Nephron progenitor cell (in vitro differentiated cells): ENCODE results near the gene GART.

ENCODE experiments used
- DNase-seq: peaks from one replicate; pipeline ENCODE4 v3.0.0; 2021
- H3K27ac Mint-ChIP-seq: 2 replicates; pipeline ENCODE4 v1.8.0; 2021; ENCODE audit warnings: mild to moderate bottlenecking, moderate library complexity, mixed read lengths
- H3K27me3 Mint-ChIP-seq: 2 replicates; pipeline ENCODE4 v1.8.0; 2021; ENCODE audit warnings: mild to moderate bottlenecking, low read depth, mixed read lengths; ENCODE audit not compliant: poor library complexity
- H3K36me3 Mint-ChIP-seq: 2 replicates; pipeline ENCODE4 v1.8.0; 2021; ENCODE audit warnings: low read depth, mixed read lengths
- H3K4me1 Mint-ChIP-seq: 2 replicates; pipeline ENCODE4 v1.8.0; 2021; ENCODE audit warnings: mixed read lengths
- H3K4me3 Mint-ChIP-seq: 2 replicates; pipeline ENCODE4 v1.8.0; 2021; ENCODE audit warnings: mild to moderate bottlenecking, moderate library complexity, mixed read lengths
- H3K9me3 Mint-ChIP-seq: 2 replicates; pipeline ENCODE4 v1.8.0; 2021; ENCODE audit warnings: mild to moderate bottlenecking, moderate library complexity, mixed read lengths
- CTCF ChIP-seq: fragments of 200-600 bp; sonication (generic); IDR thresholded peaks from 2 replicates; pipeline ENCODE4 v1.5.0; 2021; ENCODE audit warnings: antibody characterized with exemption

The GART gene

GRCh38 chr21:33567914-33568313 is 26.0 kb upstream of the GART start:
- Mint-ChIP-seq H3K4me3 (no peak overlapping the region), H3K27me3 (no peaks in the 10 kb centered on the region), H3K36me3 (peaks cover 48% of the 10 kb centered on the region), H3K9me3 (no peaks in the 10 kb centered on the region), H3K4me1 (no peaks in the 10 kb centered on the region), H3K27ac (peak overlapping the region; percentile 61)
- DNase-seq = no peak
- TF ChIP-seq CTCF = no peak

DNA sequence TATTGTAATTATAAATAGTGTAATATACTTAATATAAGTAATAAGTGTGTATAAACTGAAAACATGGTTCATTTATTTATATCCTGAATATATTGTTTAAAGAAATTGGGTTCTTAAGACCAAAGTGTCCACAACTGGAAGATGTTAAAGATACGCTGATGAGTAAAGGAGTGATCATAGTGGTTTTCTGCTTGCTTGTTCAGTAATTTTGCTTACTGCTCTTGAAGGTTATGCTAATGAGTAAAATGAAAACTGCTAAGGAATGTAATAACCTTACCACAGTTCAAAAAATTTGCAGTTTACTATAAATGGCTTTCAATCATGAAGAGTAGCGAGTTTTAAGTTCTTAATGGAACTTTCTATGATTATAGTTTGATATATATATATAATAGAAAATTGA is 24.6 kb upstream of the GART start:
- DNase-seq = no peak
- Mint-ChIP-seq H3K27ac (no peak overlapping the region), H3K9me3 (no peaks in the 10 kb centered on the region), H3K4me3 (no peak overlapping the region), H3K27me3 (no peaks in the 10 kb centered on the region), H3K36me3 (peaks cover 45% of the 10 kb centered on the region), H3K4me1 (no peaks in the 10 kb centered on the region)
- no peak for TF ChIP-seq CTCF

DNA sequence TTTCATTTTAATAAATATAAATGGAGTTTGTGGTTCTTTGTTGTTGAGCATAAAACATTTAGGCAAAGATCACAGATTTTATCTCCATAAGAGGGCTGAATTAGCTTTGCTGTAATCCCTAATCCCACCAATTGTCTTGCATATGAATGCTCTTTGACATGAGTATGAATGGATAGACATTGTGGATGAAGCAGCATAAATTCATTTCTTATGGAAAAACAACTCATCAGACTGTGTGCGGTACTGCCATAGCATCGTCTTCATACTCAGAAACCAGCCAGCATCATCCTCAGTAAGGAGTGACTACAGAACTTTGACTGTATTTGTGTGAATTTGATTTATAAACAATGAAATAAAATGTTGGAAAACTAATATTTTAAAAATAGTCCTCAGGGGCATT is 20.5 kb upstream of the GART start:
- Mint-ChIP-seq H3K4me3 (no peak overlapping the region), H3K4me1 (no peaks in the 10 kb centered on the region), H3K27ac (no peak overlapping the region), H3K27me3 (peaks cover 3% of the 10 kb centered on the region), H3K9me3 (no peaks in the 10 kb centered on the region), H3K36me3 (peaks cover 59% of the 10 kb centered on the region)
- no peak for DNase-seq
- no peak for TF ChIP-seq CTCF

DNA sequence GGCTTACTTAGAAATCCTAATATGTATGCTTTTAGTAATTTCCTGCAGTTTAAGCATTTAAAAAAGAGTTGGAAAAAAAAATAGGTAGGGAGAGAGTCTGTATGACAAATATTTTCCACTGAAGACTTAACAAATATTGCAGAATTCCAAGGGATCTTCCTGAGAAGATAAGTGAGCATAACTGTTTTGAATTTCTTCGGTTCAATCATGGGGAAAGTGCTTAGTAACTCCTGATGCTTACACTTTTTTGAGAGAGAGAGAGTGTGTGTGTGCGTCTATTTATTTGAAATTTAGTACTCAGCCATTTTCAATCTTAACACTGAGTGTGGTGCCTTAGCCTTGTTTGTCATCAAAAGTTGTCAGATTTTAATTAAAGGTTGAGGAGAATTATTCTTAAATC is 19.5 kb upstream of the GART start:
- Mint-ChIP-seq H3K27ac (peak overlapping the region; percentile 47), H3K4me3 (no peak overlapping the region), H3K4me1 (no peaks in the 10 kb centered on the region), H3K27me3 (peaks cover 3% of the 10 kb centered on the region), H3K9me3 (no peaks in the 10 kb centered on the region), H3K36me3 (peaks cover 64% of the 10 kb centered on the region)
- no peak for DNase-seq
- TF ChIP-seq CTCF = no peak

DNA sequence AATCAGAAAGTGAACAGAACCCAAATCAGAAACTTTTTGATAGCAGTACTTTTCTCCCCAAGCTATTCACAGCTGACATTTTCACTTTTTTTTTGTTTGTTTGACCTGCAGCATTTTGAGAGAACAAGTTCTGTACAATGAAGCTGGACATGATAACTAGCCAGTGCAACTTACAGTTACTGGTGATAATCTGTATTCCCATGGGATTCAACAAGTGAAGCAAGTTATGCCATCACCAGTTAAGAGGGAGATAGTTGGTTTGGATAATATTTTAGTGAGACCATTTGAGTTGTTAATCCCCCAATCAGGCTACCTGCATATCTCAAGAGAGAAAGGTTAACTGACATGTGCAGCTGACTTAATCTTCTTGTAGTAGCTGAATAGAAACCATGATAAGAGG is 19.0 kb upstream of the GART start:
- Mint-ChIP-seq H3K9me3 (no peaks in the 10 kb centered on the region), H3K36me3 (peaks cover 68% of the 10 kb centered on the region), H3K27me3 (peaks cover 3% of the 10 kb centered on the region), H3K27ac (peak overlapping the region; percentile 47), H3K4me1 (no peaks in the 10 kb centered on the region), H3K4me3 (no peak overlapping the region)
- no peak for DNase-seq
- TF ChIP-seq CTCF = no peak

- no peak for TF ChIP-seq CTCF
- H3K27ac Mint-ChIP-seq = peak overlapping the region; percentile 72
- no peak overlapping the region for H3K4me3 Mint-ChIP-seq
- peaks cover 80% of the 10 kb centered on the region for H3K36me3 Mint-ChIP-seq
- H3K4me1 Mint-ChIP-seq = peaks cover under 1% of the 10 kb centered on the region
- H3K27me3 Mint-ChIP-seq = peaks cover 3% of the 10 kb centered on the region
- DNase-seq = no peak
- H3K9me3 Mint-ChIP-seq = peaks cover 7% of the 10 kb centered on the region
Observed at GRCh38 chr21:33559813-33560212, 17.9 kb upstream of the GART start.
